Measurements from ENCODE around the gene BEST4.

BEST4 gene

DNA sequence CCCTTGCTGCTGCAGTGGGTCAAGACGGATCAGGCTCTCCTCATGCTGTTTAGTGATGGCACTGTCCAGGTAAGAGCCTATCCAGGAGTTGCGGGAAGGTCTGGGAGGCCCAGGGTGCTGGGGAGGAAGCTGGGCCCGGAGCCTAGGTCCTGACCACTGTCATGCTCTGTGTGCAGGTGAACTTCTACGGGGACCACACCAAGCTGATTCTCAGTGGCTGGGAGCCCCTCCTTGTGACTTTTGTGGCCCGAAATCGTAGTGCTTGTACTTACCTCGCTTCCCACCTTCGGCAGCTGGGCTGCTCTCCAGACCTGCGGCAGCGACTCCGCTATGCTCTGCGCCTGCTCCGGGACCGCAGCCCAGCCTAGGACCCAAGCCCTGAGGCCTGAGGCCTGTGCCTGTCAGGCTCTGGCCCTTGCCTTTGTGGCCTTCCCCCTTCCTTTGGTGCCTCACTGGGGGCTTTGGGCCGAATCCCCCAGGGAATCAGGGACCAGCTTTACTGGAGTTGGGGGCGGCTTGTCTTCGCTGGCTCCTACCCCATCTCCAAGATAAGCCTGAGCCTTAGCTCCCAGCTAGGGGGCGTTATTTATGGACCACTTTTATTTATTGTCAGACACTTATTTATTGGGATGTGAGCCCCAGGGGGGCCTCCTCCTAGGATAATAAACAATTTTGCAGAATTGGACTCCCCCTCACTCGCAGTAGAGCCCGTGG is 17.5 kb upstream of the BEST4 start:
- DNase-seq (ENCODE audit: low read depth): no peak
- TF ChIP-seq, protein P1, sequence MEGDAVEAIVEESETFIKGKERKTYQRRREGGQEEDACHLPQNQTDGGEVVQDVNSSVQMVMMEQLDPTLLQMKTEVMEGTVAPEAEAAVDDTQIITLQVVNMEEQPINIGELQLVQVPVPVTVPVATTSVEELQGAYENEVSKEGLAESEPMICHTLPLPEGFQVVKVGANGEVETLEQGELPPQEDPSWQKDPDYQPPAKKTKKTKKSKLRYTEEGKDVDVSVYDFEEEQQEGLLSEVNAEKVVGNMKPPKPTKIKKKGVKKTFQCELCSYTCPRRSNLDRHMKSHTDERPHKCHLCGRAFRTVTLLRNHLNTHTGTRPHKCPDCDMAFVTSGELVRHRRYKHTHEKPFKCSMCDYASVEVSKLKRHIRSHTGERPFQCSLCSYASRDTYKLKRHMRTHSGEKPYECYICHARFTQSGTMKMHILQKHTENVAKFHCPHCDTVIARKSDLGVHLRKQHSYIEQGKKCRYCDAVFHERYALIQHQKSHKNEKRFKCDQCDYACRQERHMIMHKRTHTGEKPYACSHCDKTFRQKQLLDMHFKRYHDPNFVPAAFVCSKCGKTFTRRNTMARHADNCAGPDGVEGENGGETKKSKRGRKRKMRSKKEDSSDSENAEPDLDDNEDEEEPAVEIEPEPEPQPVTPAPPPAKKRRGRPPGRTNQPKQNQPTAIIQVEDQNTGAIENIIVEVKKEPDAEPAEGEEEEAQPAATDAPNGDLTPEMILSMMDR (IDR thresholded peaks at IDR 0.05; ENCODE audit: low read depth, low read length, missing control alignments): no peak
- H3K4me3 ChIP-seq (ENCODE audit: low read depth, low read length): no peak overlapping the region

DNA sequence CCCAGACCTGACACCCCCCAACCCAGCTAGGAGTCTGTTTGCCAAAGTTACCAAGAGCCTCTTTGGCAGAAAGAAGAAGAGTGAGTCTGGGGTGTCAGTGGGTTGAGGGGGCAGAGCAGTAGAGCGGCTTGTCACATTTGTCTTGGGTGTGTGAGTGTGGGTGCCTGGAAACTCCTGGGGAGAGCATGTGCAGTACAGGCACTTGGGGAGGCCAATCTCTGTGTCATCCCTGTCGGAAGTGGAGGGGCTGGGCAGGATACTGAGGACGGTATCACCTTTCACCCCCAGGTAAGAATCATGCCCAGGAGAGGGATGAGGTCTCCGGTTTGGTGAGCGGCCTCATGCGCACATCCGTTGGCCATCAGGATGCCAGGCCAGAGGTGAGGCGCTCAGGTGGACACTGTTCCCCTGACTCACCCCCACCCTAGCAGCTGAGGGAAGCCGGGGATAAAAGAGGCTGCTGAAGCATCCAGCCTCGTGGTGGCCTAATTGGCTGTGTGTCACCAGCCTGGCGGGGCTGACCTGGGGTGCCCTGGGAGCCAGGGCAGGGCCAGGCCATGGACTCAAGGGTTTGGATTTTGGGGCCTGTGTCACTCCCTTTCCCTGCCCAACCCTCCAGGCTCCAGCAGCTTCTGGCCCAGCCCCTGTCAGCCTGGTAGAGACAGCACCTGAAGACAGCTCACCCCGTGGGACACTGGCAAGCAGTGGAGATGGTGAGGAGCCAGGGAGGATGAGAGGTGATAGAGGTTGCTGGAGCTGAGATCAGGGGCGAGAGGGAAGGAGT is 15.5 kb upstream of the BEST4 start:
- no peak for DNase-seq (ENCODE audit: low read depth)
- H3K4me3 ChIP-seq (ENCODE audit: low read depth, low read length): no peak overlapping the region
- TF ChIP-seq, protein P1 (IDR thresholded peaks at IDR 0.05; ENCODE audit: low read depth, low read length, missing control alignments): no peak

DNA sequence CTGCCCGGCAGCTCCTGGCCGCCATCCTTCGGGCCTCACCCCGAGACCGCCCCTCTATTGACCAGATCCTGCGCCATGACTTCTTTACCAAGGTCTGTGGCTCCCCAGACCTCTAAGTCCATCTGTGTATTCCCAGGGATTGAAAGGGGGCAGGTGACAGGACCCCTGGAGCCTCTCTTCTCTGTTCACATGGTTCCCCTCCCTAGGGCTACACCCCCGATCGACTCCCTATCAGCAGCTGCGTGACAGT is 15.0 kb upstream of the BEST4 start:
- H3K4me3 ChIP-seq (ENCODE audit: low read depth, low read length): no peak overlapping the region
- no peak for DNase-seq (ENCODE audit: low read depth)
- TF ChIP-seq, protein P1 (IDR thresholded peaks at IDR 0.05; ENCODE audit: low read depth, low read length, missing control alignments): no peak

DNA sequence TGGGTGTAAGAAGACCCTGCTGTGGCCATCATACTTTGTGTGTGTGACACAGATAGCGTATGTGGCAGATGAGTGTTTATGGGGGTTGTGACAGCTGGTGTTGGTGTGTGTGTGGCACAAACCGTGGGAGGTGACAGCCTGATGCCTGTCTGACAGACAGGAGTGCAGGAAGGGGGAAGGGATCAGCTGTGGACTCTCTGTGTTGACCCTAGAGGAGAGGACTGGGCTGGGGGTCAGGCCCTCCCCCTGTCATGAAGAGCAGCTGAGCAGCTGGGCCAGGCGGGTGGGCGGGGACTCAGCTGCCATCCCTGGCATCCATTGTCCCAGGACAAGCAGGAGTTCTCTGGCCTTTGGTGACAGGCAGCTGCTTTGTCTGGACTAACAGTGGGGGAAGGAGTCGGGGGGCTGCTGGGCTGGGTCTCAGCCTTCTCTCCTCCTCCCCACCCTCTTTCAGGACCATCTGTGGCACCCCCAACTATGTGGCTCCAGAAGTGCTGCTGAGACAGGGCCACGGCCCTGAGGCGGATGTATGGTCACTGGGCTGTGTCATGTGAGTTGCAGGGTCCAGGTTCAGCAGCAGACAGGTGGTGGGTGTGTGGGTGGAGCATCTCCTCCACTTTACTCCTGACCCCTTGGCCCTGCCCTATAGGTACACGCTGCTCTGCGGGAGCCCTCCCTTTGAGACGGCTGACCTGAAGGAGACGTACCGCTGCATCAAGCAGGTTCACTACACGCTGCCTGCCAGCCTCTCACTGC is 14.5 kb upstream of the BEST4 start:
- peak overlapping the region; percentile 93 for H3K4me3 ChIP-seq (ENCODE audit: low read depth, low read length)
- no peak for DNase-seq (ENCODE audit: low read depth)

DNA sequence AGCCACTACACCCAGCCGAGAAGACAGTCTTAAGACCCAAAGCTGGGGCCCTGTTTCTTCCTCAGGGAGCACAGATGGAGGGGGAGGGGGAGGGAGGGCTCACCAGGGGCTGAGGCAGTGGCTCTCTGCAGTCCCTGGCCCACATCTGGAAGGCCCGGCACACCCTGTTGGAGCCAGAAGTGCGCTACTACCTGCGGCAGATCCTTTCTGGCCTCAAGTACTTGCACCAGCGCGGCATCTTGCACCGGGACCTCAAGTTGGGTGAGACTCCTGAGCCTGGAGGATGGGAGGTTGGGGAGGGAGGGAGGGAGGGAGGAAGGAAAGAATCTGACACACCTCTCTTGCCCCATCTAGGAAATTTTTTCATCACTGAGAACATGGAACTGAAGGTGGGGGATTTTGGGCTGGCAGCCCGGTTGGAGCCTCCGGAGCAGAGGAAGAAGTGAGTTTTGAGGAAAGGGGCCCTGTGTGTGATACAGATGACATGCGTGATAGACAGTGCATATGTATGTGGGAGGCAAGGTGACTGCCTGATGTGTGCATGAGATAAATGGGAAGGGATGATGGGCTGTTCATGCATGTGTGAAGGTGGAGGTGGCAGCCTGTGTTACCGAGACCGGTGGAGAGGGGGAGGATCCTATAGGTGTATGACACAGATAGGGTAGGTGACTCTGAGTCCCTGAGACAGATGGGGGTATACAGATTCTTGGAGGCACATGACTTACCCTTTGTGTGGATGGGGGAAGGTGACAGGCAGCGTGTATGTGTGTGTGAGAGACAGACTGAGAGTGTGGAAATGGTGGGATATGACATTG is 13.7 kb upstream of the BEST4 start:
- peak overlapping the region; percentile 93 for H3K4me3 ChIP-seq (ENCODE audit: low read depth, low read length)
- no peak for DNase-seq (ENCODE audit: low read depth)
- TF ChIP-seq, protein P1 (IDR thresholded peaks at IDR 0.05; ENCODE audit: low read depth, low read length, missing control alignments): no peak

More for the DNA sequence above, 14.5 kb upstream of the BEST4 start:
- TF ChIP-seq, protein P1 (IDR thresholded peaks at IDR 0.05; ENCODE audit: low read depth, low read length, missing control alignments): no peak

DNA sequence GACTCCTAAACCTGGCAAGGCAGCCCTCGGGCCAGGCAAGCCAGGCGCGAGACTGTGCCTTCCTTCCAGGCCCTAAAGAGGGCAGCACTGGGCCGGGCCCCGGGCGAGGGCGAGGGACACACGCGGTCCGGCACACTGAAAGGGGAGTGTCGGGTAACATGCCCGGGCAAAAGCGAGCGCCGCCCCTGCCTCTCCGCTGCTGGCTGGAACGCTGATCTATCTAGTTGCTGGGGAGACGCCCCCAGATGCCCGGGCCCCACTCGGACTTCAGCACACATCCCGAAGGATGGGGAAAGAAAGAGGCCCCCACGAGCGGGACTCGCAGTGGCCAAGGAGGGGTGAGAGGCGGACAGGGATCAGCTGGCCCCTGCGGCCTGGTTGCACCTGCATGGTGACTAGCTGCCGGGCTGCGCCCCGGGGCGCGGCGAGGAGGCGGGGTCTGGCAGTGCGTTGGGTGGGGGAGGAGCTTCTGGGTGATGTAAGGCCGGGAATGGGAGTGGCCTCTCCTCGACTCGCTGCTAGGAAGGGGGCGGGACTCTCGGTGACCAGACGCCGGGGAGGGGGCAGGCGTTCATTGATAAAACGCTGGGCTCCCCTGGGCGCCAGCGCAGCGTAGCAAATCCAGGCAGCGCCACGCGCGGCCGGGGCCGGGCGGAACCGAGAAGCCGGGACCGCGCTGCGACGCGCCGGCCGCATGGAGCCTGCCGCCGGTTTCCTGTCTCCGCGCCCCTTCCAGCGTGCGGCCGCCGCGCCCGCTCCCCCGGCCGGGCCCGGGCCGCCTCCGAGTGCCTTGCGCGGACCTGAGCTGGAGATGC is 12.0 kb upstream of the BEST4 start, which contains the start of gene PLK3:
Gene PLK3, plus strand, starts transcription at position 608 of the 815 bp plus-strand sequence. Its CDS starts 87 bp downstream, at position 695.
- peak within 1 kb of the TSS; percentile 93 for H3K4me3 ChIP-seq (ENCODE audit: low read depth, low read length)

More for the DNA sequence above, 12.0 kb upstream of the BEST4 start, which contains the start of gene PLK3:
- TF ChIP-seq, protein P1 (IDR thresholded peaks at IDR 0.05; ENCODE audit: low read depth, low read length, missing control alignments): peak; percentile 78
- peak; percentile 92 for DNase-seq (ENCODE audit: low read depth)
